GM12864 (cell line): Measurements from ENCODE around the gene HORMAD1.
"Not testable (repeated sequence)": the region's sequence is repeated elsewhere in the genome, so short reads cannot be mapped to it uniquely, and the experiment has no call there.

Experiments used
- DNase-seq: peaks from one replicate; pipeline ENCODE4 v3.0.0-alpha.2; 2011; ENCODE audit warnings: low read depth
- H3K4me3 ChIP-seq: 2 replicates; pipeline ENCODE4 v1.5.1; 2011; ENCODE audit warnings: mild to moderate bottlenecking, low read depth, low read length, control low read depth
- TF ChIP-seq, protein P1 (sequence below): IDR thresholded peaks from 2 replicates; pipeline ENCODE4 v1.5.1; 2011; ENCODE audit warnings: low read depth, mild to moderate bottlenecking, moderate library complexity, low read length, control low read depth, inconsistent platforms; ENCODE audit errors: missing control alignments

The HORMAD1 gene

DNA sequence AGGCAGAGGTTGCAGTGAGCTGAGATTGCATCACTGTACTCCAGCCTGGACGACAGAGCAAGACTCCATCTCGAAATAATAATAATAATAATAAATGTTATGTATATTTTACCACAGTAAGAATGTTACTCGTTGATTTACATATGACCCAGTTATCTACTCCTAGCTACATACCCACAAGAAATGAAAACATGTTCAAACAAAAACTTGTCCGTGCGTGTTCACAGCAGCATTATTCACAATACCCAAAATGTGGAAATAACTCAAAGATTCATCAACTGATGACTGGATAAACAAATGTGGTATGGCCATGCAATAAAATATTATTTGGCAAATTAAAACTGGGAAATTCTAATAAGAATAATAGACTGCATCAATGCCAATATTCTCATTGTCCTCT, 59.5 kb downstream of the HORMAD1 start:
- no peak overlapping the region for H3K4me3 ChIP-seq
- TF ChIP-seq, protein P1, sequence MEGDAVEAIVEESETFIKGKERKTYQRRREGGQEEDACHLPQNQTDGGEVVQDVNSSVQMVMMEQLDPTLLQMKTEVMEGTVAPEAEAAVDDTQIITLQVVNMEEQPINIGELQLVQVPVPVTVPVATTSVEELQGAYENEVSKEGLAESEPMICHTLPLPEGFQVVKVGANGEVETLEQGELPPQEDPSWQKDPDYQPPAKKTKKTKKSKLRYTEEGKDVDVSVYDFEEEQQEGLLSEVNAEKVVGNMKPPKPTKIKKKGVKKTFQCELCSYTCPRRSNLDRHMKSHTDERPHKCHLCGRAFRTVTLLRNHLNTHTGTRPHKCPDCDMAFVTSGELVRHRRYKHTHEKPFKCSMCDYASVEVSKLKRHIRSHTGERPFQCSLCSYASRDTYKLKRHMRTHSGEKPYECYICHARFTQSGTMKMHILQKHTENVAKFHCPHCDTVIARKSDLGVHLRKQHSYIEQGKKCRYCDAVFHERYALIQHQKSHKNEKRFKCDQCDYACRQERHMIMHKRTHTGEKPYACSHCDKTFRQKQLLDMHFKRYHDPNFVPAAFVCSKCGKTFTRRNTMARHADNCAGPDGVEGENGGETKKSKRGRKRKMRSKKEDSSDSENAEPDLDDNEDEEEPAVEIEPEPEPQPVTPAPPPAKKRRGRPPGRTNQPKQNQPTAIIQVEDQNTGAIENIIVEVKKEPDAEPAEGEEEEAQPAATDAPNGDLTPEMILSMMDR: no peak
- DNase-seq: no peak

DNA sequence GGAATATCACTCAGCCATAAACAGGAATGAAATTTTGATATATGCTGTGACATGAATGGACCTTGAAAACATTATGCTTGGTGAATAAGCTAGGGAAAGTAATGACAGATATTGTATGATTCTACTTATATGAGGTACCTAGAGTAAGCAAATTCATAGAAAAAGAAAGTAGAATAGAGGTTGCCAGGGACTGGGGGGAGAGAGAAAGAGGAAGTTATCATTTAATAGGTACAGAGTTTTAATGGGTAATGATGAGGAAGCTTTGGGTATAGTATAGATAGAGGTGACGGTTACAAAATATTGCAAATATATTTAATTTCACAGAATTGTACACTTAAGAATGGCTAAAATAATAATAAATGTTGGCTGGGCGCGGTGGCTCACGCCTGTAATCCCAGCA, 60.1 kb downstream of the HORMAD1 start:
- no peak for DNase-seq
- TF ChIP-seq, protein P1: no peak
- no peak overlapping the region for H3K4me3 ChIP-seq

DNA sequence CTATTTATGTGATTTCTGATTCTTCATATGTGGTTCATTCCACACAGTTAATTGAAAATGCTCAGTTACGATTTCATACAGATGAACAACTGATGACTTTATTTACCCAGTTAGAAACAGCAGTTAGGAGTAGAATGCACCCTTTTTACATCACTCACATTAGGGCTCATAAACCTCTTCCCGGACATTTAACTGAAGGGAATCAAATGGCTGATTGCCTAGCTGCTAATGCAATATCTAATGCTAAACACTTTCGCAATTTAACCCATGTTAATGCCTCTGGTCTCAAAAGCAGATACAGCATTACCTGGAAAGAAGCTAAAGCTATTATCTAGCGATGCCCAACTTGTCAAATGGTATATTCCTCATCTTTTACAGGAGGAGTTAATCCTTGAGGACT, 63.6 kb downstream of the HORMAD1 start:
- DNase-seq, H3K4me3 ChIP-seq: not testable (repeated sequence)

DNA sequence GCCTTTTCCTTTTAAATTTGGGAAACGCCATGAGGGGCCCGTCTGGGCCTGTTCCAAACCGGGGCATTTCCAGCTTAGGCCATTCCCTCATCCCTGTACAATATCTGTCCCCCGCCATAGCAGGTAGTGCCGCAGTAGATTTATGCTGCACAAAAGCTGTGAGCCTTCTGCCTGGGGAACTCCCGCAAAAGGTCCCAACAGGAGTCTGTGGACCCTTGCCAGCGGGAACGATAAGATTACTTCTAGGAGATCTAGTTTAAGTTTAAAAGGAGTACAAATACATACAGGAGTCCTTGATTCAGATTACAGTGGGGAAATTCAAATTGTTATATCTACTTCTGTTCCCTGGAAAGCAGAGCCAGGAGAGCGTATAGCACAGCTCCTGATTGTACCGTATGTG, 66.1 kb downstream of the HORMAD1 start:
- not testable (repeated sequence) for H3K4me3 ChIP-seq, DNase-seq

DNA sequence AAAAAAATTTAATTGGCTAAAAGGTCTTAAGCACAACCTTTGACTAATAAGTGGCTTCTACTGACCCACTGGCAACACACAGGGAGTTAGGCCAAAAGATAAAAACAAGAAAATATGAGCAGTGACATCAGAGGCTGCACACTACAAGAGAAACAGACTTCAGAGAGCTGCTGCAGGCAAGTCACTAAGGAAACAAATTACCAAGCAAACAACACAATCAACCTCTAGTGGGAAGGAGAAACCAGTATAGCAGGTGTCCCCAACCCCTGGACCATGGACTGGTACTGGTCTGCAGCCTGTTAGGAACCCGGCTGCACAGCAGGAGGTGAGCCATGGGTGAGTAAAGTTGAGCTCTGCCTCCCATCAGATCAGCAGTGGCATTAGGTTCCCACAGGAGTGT, 70.5 kb downstream of the HORMAD1 start:
- no peak for DNase-seq

DNA sequence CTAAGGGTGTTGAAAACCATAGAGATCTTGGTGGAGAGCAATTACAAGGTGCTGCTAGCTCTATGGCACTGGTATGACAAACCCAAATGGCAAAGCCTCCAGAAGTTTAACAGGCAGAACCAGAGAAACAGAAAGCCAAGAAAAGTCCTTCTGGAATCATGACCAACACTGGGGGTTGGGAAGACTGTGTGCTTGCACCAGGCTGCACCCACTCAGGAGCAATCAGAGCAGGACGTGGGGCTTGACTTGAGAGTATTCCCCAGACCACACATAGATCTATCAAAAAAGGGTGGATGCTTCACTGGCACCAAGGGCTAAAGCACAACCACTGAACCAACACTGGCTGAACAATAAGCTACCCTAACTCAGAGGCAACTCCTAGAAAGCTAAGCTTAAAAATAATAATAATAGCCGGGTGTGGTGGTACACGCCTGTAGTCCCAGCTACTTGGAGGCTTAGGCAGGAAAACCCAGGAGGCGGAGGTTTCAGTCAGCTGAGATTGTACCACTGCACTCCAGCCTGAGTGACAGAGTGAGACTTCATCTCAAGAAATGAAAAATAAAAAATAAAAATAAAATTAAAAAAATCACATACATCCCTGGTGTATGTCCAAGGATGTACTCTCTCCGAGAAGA, 71.1 kb downstream of the HORMAD1 start:
- no peak overlapping the region for H3K4me3 ChIP-seq
- TF ChIP-seq, protein P1: no peak

More for the DNA sequence above, 70.5 kb downstream of the HORMAD1 start:
- TF ChIP-seq, protein P1: no peak
- no peak overlapping the region for H3K4me3 ChIP-seq

More for the DNA sequence above, 71.1 kb downstream of the HORMAD1 start:
- no peak for DNase-seq
